A673 (cell line): ENCODE data around the gene PICALM.

Source experiments
- EZH2 ChIP-seq: fragments of 200-600 bp; sonication (generic); IDR thresholded peaks from 2 replicates; pipeline ENCODE4 v1.6.1; 2017; ENCODE audit warnings: borderline replicate concordance, low read depth, mild to moderate bottlenecking, mixed read lengths, antibody characterized with exemption, low read length; ENCODE audit not compliant: poor library complexity, severe bottlenecking
- TF ChIP-seq, protein P1 (sequence below): fragments of 300-800, 200-600 bp; sonication (generic); conservative IDR thresholded peaks from 2 replicates; pipeline ENCODE4 v1.5.1; 2017; ENCODE audit warnings: low read depth, mild to moderate bottlenecking, antibody characterized with exemption, low read length, moderate library complexity, mixed read lengths

GRCh38 chr11:86117001-86117711 is 48.3 kb upstream of the PICALM start:
- TF ChIP-seq, protein P1, sequence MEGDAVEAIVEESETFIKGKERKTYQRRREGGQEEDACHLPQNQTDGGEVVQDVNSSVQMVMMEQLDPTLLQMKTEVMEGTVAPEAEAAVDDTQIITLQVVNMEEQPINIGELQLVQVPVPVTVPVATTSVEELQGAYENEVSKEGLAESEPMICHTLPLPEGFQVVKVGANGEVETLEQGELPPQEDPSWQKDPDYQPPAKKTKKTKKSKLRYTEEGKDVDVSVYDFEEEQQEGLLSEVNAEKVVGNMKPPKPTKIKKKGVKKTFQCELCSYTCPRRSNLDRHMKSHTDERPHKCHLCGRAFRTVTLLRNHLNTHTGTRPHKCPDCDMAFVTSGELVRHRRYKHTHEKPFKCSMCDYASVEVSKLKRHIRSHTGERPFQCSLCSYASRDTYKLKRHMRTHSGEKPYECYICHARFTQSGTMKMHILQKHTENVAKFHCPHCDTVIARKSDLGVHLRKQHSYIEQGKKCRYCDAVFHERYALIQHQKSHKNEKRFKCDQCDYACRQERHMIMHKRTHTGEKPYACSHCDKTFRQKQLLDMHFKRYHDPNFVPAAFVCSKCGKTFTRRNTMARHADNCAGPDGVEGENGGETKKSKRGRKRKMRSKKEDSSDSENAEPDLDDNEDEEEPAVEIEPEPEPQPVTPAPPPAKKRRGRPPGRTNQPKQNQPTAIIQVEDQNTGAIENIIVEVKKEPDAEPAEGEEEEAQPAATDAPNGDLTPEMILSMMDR, result no peak
- no peak for TF ChIP-seq EZH2
